Dendritic cell treated with granulocyte-macrophage colony-stimulating factor and Interleukin-4, amounts not matched to agents 40 ng/mL and 50 ng/mL, for 4 days (primary cell): Measurements from ENCODE around the gene PLXDC2.

ENCODE experiments used
- H3K27ac Mint-ChIP-seq: one replicate; pipeline ENCODE4 v1.8.0; 2022; ENCODE audit warnings: mild to moderate bottlenecking, mixed read lengths
- H3K27me3 Mint-ChIP-seq: one replicate; pipeline ENCODE4 v1.8.0; 2022; ENCODE audit warnings: mild to moderate bottlenecking, mixed read lengths
- H3K36me3 Mint-ChIP-seq: one replicate; pipeline ENCODE4 v1.8.0; 2022; ENCODE audit warnings: low read depth, mixed read lengths
- H3K4me1 Mint-ChIP-seq: one replicate; pipeline ENCODE4 v1.8.0; 2022; ENCODE audit warnings: low read depth, mixed read lengths
- H3K4me3 Mint-ChIP-seq: one replicate; pipeline ENCODE4 v1.8.0; 2022; ENCODE audit warnings: mild to moderate bottlenecking, moderate library complexity, mixed read lengths
- H3K9me3 Mint-ChIP-seq: one replicate; pipeline ENCODE4 v1.8.0; 2022; ENCODE audit warnings: mixed read lengths
- intact Hi-C: fragments of 100-400 bp; cut with micrococcal nuclease; formaldehyde crosslinking; loops from one replicate; pipeline ENCODE4 v1.15.0; 2022

Gene PLXDC2

GRCh38 chr10:20257422-20257821 lies 441.2 kb downstream of the PLXDC2 start:
- no peak overlapping the region for H3K27ac Mint-ChIP-seq
- peaks cover 67% of the 10 kb centered on the region for H3K36me3 Mint-ChIP-seq
- H3K4me3 Mint-ChIP-seq, result no peak overlapping the region
- H3K4me1 Mint-ChIP-seq, result no peaks in the 10 kb centered on the region
- H3K9me3 Mint-ChIP-seq, result peaks cover 22% of the 10 kb centered on the region
- intact Hi-C loops, result no loop called here
- no peaks in the 10 kb centered on the region for H3K27me3 Mint-ChIP-seq

GRCh38 chr10:20265146-20265545 lies 448.9 kb downstream of the PLXDC2 start:
- intact Hi-C loops, result no loop called here
- no peak overlapping the region for H3K4me3 Mint-ChIP-seq

GRCh38 chr10:20267734-20268133 lies 451.5 kb downstream of the PLXDC2 start:
- H3K27me3 Mint-ChIP-seq, result no peaks in the 10 kb centered on the region
- H3K4me3 Mint-ChIP-seq, result no peak overlapping the region
- intact Hi-C loops, result no loop called here
- H3K4me1 Mint-ChIP-seq, result peaks cover 5% of the 10 kb centered on the region
- no peak overlapping the region for H3K27ac Mint-ChIP-seq
- H3K9me3 Mint-ChIP-seq, result peaks cover 2% of the 10 kb centered on the region
- H3K36me3 Mint-ChIP-seq, result peaks cover 31% of the 10 kb centered on the region

More at GRCh38 chr10:20265146-20265545, 448.9 kb downstream of the PLXDC2 start:
- peaks cover 40% of the 10 kb centered on the region for H3K36me3 Mint-ChIP-seq
- no peaks in the 10 kb centered on the region for H3K27me3 Mint-ChIP-seq
- H3K27ac Mint-ChIP-seq, result no peak overlapping the region
- H3K4me1 Mint-ChIP-seq, result no peaks in the 10 kb centered on the region
- H3K9me3 Mint-ChIP-seq, result peaks cover 27% of the 10 kb centered on the region

- Mint-ChIP-seq H3K4me3 (no peak overlapping the region), H3K9me3 (no peaks in the 10 kb centered on the region), H3K4me1 (peaks cover 5% of the 10 kb centered on the region), H3K27me3 (no peaks in the 10 kb centered on the region), H3K27ac (no peak overlapping the region), H3K36me3 (peaks cover 42% of the 10 kb centered on the region)
- intact Hi-C loops, result no loop called here
Measured at GRCh38 chr10:20271490-20271889, 455.3 kb downstream of the PLXDC2 start.

- Mint-ChIP-seq H3K36me3 (peaks cover 44% of the 10 kb centered on the region), H3K4me3 (no peak overlapping the region), H3K4me1 (peaks cover 5% of the 10 kb centered on the region), H3K27ac (no peak overlapping the region), H3K27me3 (no peaks in the 10 kb centered on the region), H3K9me3 (no peaks in the 10 kb centered on the region)
- intact Hi-C loops, result no loop called here
Measured at GRCh38 chr10:20272608-20273007, 456.4 kb downstream of the PLXDC2 start.

GRCh38 chr10:20274571-20274970 lies 458.3 kb downstream of the PLXDC2 start:
- H3K27me3 Mint-ChIP-seq, result no peaks in the 10 kb centered on the region
- H3K4me1 Mint-ChIP-seq, result peaks cover 5% of the 10 kb centered on the region
- H3K4me3 Mint-ChIP-seq, result no peak overlapping the region
- H3K9me3 Mint-ChIP-seq, result no peaks in the 10 kb centered on the region
- H3K27ac Mint-ChIP-seq, result no peak overlapping the region
- peaks cover 59% of the 10 kb centered on the region for H3K36me3 Mint-ChIP-seq
- intact Hi-C loops, result no loop called here

GRCh38 chr10:20276127-20276979 lies 460.1 kb downstream of the PLXDC2 start:
- H3K27me3 Mint-ChIP-seq, result no peaks in the 10 kb centered on the region
- no peaks in the 10 kb centered on the region for H3K9me3 Mint-ChIP-seq
- peaks cover 65% of the 10 kb centered on the region for H3K36me3 Mint-ChIP-seq
- H3K4me1 Mint-ChIP-seq, result peaks cover 3% of the 10 kb centered on the region
- H3K27ac Mint-ChIP-seq, result no peak overlapping the region
- intact Hi-C loops, result no loop called here
- H3K4me3 Mint-ChIP-seq, result no peak overlapping the region

- H3K4me1 Mint-ChIP-seq, result no peaks in the 10 kb centered on the region
- intact Hi-C loops, result no loop called here
- no peaks in the 10 kb centered on the region for H3K9me3 Mint-ChIP-seq
- peaks cover 67% of the 10 kb centered on the region for H3K36me3 Mint-ChIP-seq
- no peak overlapping the region for H3K27ac Mint-ChIP-seq
- no peaks in the 10 kb centered on the region for H3K27me3 Mint-ChIP-seq
- H3K4me3 Mint-ChIP-seq, result no peak overlapping the region
Measured at GRCh38 chr10:20277820-20278219, 461.6 kb downstream of the PLXDC2 start.

GRCh38 chr10:20281579-20281978 lies 465.3 kb downstream of the PLXDC2 start:
- no peak overlapping the region for H3K4me3 Mint-ChIP-seq

GRCh38 chr10:20287586-20287985 lies 471.4 kb downstream of the PLXDC2 start:
- intact Hi-C loops, result no loop called here
- no peak overlapping the region for H3K27ac Mint-ChIP-seq
- no peak overlapping the region for H3K4me3 Mint-ChIP-seq
- no peaks in the 10 kb centered on the region for H3K9me3 Mint-ChIP-seq
- peaks cover 5% of the 10 kb centered on the region for H3K36me3 Mint-ChIP-seq
- H3K27me3 Mint-ChIP-seq, result no peaks in the 10 kb centered on the region
- H3K4me1 Mint-ChIP-seq, result no peaks in the 10 kb centered on the region

More at GRCh38 chr10:20281579-20281978, 465.3 kb downstream of the PLXDC2 start:
- Mint-ChIP-seq H3K4me1 (no peaks in the 10 kb centered on the region), H3K27ac (no peak overlapping the region), H3K36me3 (peaks cover 47% of the 10 kb centered on the region), H3K9me3 (no peaks in the 10 kb centered on the region), H3K27me3 (no peaks in the 10 kb centered on the region)
- intact Hi-C loops, result no loop called here

- Mint-ChIP-seq H3K27me3 (no peaks in the 10 kb centered on the region), H3K9me3 (no peaks in the 10 kb centered on the region), H3K4me1 (no peaks in the 10 kb centered on the region), H3K27ac (no peak overlapping the region), H3K36me3 (peaks cover 5% of the 10 kb centered on the region), H3K4me3 (no peak overlapping the region)
- intact Hi-C loops, result no loop called here
Measured at GRCh38 chr10:20288060-20288459, 471.8 kb downstream of the PLXDC2 start.

- Mint-ChIP-seq H3K4me1 (no peaks in the 10 kb centered on the region), H3K9me3 (peaks cover 1% of the 10 kb centered on the region), H3K4me3 (no peak overlapping the region), H3K27me3 (no peaks in the 10 kb centered on the region), H3K27ac (no peak overlapping the region), H3K36me3 (peaks cover 5% of the 10 kb centered on the region)
- intact Hi-C loops, result no loop called here
Measured at GRCh38 chr10:20289070-20289828, 473.0 kb downstream of the PLXDC2 start.

- H3K4me3 Mint-ChIP-seq, result no peak overlapping the region
- no peaks in the 10 kb centered on the region for H3K27me3 Mint-ChIP-seq
- H3K4me1 Mint-ChIP-seq, result no peaks in the 10 kb centered on the region
Measured at GRCh38 chr10:20298417-20298816, 482.2 kb downstream of the PLXDC2 start.

GRCh38 chr10:20299034-20299736 lies 483.0 kb downstream of the PLXDC2 start:
- Mint-ChIP-seq H3K27me3 (no peaks in the 10 kb centered on the region), H3K9me3 (peaks cover 52% of the 10 kb centered on the region), H3K27ac (no peak overlapping the region), H3K4me3 (no peak overlapping the region), H3K4me1 (no peaks in the 10 kb centered on the region), H3K36me3 (no peaks in the 10 kb centered on the region)
- intact Hi-C loops, result no loop called here

More at GRCh38 chr10:20298417-20298816, 482.2 kb downstream of the PLXDC2 start:
- intact Hi-C loops, result no loop called here
- H3K9me3 Mint-ChIP-seq, result peaks cover 53% of the 10 kb centered on the region
- H3K27ac Mint-ChIP-seq, result no peak overlapping the region
- no peaks in the 10 kb centered on the region for H3K36me3 Mint-ChIP-seq
